C4-2B (cell line): ENCODE results near the gene ACAP3.

Source experiments
- CTCF ChIP-seq: fragments of 450-650 bp; conservative IDR thresholded peaks from 2 replicates; pipeline ENCODE4 v1.5.1; 2017; ENCODE audit warnings: mild to moderate bottlenecking
- ZFX ChIP-seq: fragments of 450-650 bp; IDR thresholded peaks from 2 replicates; pipeline ENCODE4 v1.6.1; 2017

- TF ChIP-seq CTCF (no peak), ZFX (no peak)
Measured at GRCh38 chr1:1353389-1354151, 45.8 kb upstream of the ACAP3 start.
